Fibroblast of lung (primary cell): Measurements from ENCODE around the gene STARD10. TPM values are rescaled to one million over a fixed set of nuclear protein-coding genes. Genes with fewer than 3 reads are reported as not detected.

Source experiments
- DNase-seq, 2 donors: peaks; one replicate each; pipeline versions ENCODE4 v3.0.0 to v3.0.0-alpha.2; 2010; ENCODE audit warnings: low read depth in 2 of 2
- H2AFZ ChIP-seq: 2 replicates; pipeline ENCODE4 v1.5.1; 2012; ENCODE audit warnings: low read length, control low read depth, inconsistent platforms
- H3K27ac ChIP-seq: 2 replicates; pipeline ENCODE4 v1.5.1; 2011; ENCODE audit warnings: low read length, control low read depth; ENCODE audit not compliant: insufficient read depth
- H3K27me3 ChIP-seq: 2 replicates; pipeline ENCODE4 v1.5.1; 2011; ENCODE audit warnings: mild to moderate bottlenecking, low read length; ENCODE audit not compliant: control insufficient read depth, insufficient read depth
- H3K36me3 ChIP-seq: 2 replicates; pipeline ENCODE4 v1.5.1; 2011; ENCODE audit warnings: low read length; ENCODE audit not compliant: control insufficient read depth, insufficient read depth
- H3K4me1 ChIP-seq: 2 replicates; pipeline ENCODE4 v1.5.1; 2011; ENCODE audit warnings: low read length; ENCODE audit not compliant: control insufficient read depth, insufficient read depth; ENCODE audit errors: extremely low read depth
- H3K4me2 ChIP-seq: 2 replicates; pipeline ENCODE4 v1.5.1; 2011; ENCODE audit warnings: low read length, control low read depth; ENCODE audit not compliant: insufficient read depth; ENCODE audit errors: extremely low read depth
- H3K4me3 ChIP-seq, 4 experiments: fragments of 200-600 bp in 1 of 4; sonication (generic) in 1 of 4; replicated peaks in 1 of 4; 2 replicates each; pipeline ENCODE4 v1.5.1; 2011 to 2016; ENCODE audit warnings: low read length in 4 of 4, low read depth in 3 of 4, mild to moderate bottlenecking in 3 of 4, control low read depth in 2 of 4, inconsistent platforms in 1 of 4, mixed read lengths in 1 of 4; ENCODE audit not compliant: insufficient read depth in 1 of 4; ENCODE audit errors: control extremely low read depth in 1 of 4
- H3K79me2 ChIP-seq: 2 replicates; pipeline ENCODE4 v1.5.1; 2012; ENCODE audit warnings: mild to moderate bottlenecking, low read length, inconsistent platforms; ENCODE audit not compliant: control insufficient read depth, insufficient read depth
- H3K9ac ChIP-seq: 2 replicates; pipeline ENCODE4 v1.5.1; 2011; ENCODE audit warnings: mild to moderate bottlenecking, low read length, control low read depth; ENCODE audit not compliant: insufficient read depth
- H3K9me3 ChIP-seq: 2 replicates; pipeline ENCODE4 v1.5.1; 2012; ENCODE audit warnings: low read depth, low read length; ENCODE audit not compliant: control insufficient read depth, insufficient read depth
- H4K20me1 ChIP-seq: 2 replicates; pipeline ENCODE4 v1.5.1; 2011; ENCODE audit warnings: low read length; ENCODE audit not compliant: control insufficient read depth, insufficient read depth; ENCODE audit errors: extremely low read depth
- CTCF ChIP-seq, 2 donors: IDR thresholded peaks in 1 of 2; conservative IDR thresholded peaks in 1 of 2; 1 replicate in 1 of 2; 2 replicates in 1 of 2; pipeline ENCODE4 v1.5.1; 2011 to 2012; ENCODE audit warnings: low read length in 2 of 2, control low read depth in 1 of 2, inconsistent platforms in 1 of 2, low read depth in 1 of 2, mild to moderate bottlenecking in 1 of 2
- EZH2 ChIP-seq: IDR thresholded peaks from 2 replicates; pipeline ENCODE4 v1.5.1; 2012; ENCODE audit warnings: low read length, control low read depth, mild to moderate bottlenecking; ENCODE audit errors: missing control alignments
- polyA plus RNA-seq, 2 donors: library from polyadenylated mRNA; depleted of rRNA in 1 of 2; stranded (reverse) in 1 of 2; unstranded in 1 of 2; fragments of >200 nt; gene quantifications; 2 replicates each; pipeline ENCODE4 v1.2.1, GENCODE V29; 2011 to 2012; ENCODE audit warnings: missing spikeins in 1 of 2
- total RNA-seq: library from RNA; depleted of rRNA; stranded (reverse); fragments of >200 nt; gene quantifications from 2 replicates; pipeline ENCODE4 v1.2.1, GENCODE V29; 2014

Gene STARD10
- total and polyA plus RNA-seq, 2 donors (not counting 1 experiment from before 2014, with no cell fraction given), result 20.7 to 32.0 TPM

- H3K4me2 ChIP-seq, result no peak overlapping the region
- H3K79me2 ChIP-seq, result peaks cover 13% of the 10 kb centered on the region
- no peak overlapping the region for H2AFZ ChIP-seq
- no peaks in the 10 kb centered on the region for H3K27me3 ChIP-seq
- H3K9me3 ChIP-seq, result no peaks in the 10 kb centered on the region
- no peak for TF ChIP-seq EZH2
- no peak for TF ChIP-seq CTCF (conservative IDR thresholded peaks at IDR 0.05 in 1 of 2, IDR thresholded peaks at IDR 0.05 in 1 of 2; ENCODE audit: low read depth in 1 of 2, low read length in 2 of 2)
- no peaks in the 10 kb centered on the region for H3K36me3 ChIP-seq
- H3K4me1 ChIP-seq, result peaks cover 35% of the 10 kb centered on the region
- no peak overlapping the region for H3K27ac ChIP-seq
- H3K9ac ChIP-seq, result no peak overlapping the region
- H4K20me1 ChIP-seq, result no peaks in the 10 kb centered on the region
- H3K4me3 ChIP-seq, result no peak overlapping the region
- peak; percentile 45 to 47 for DNase-seq
These were observed 58.3 kb downstream of the STARD10 start for GRCh38 chr11:72735495-72736027.

GRCh38 chr11:72732329-72732728 is 61.5 kb downstream of the STARD10 start:
- no peak overlapping the region for H3K9ac ChIP-seq
- no peaks in the 10 kb centered on the region for H3K27me3 ChIP-seq
- no peaks in the 10 kb centered on the region for H3K79me2 ChIP-seq
- no peak overlapping the region for H3K27ac ChIP-seq
- TF ChIP-seq EZH2 (no peak), CTCF (conservative IDR thresholded peaks at IDR 0.05 in 1 of 2, IDR thresholded peaks at IDR 0.05 in 1 of 2; ENCODE audit: low read depth in 1 of 2, low read length in 2 of 2) (no peak)
- H3K4me1 ChIP-seq, result peaks cover 17% of the 10 kb centered on the region
- no peak overlapping the region for H2AFZ ChIP-seq
- H3K36me3 ChIP-seq, result no peaks in the 10 kb centered on the region
- no peak overlapping the region for H3K4me2 ChIP-seq
- H3K9me3 ChIP-seq, result no peaks in the 10 kb centered on the region
- no peak overlapping the region for H3K4me3 ChIP-seq
- no peaks in the 10 kb centered on the region for H4K20me1 ChIP-seq
- DNase-seq, result no peak

GRCh38 chr11:72730737-72731136 is 63.1 kb downstream of the STARD10 start:
- Histone ChIP-seq H3K4me3 (no peak overlapping the region), H3K36me3 (peaks cover 2% of the 10 kb centered on the region), H2AFZ (no peak overlapping the region), H3K4me2 (no peak overlapping the region), H3K4me1 (peaks cover 5% of the 10 kb centered on the region), H3K9me3 (no peaks in the 10 kb centered on the region), H3K9ac (no peak overlapping the region), H4K20me1 (no peaks in the 10 kb centered on the region), H3K79me2 (no peaks in the 10 kb centered on the region), H3K27me3 (no peaks in the 10 kb centered on the region), H3K27ac (no peak overlapping the region)
- DNase-seq, result no peak
- TF ChIP-seq CTCF (conservative IDR thresholded peaks at IDR 0.05 in 1 of 2, IDR thresholded peaks at IDR 0.05 in 1 of 2; ENCODE audit: low read depth in 1 of 2, low read length in 2 of 2), result no peak
- TF ChIP-seq EZH2, result no peak
